GM18873 (cell line): ENCODE results near the gene PTPRC.

Experiments used
- ATAC-seq: cut with Tn5 transposase; IDR thresholded peaks from one replicate; pipeline ENCODE4 v1.9.1; 2021; ENCODE audit warnings: mild to moderate bottlenecking, moderate library complexity, moderate number of reproducible peaks; ENCODE audit not compliant: unreplicated experiment, low FRiP score

PTPRC gene

DNA sequence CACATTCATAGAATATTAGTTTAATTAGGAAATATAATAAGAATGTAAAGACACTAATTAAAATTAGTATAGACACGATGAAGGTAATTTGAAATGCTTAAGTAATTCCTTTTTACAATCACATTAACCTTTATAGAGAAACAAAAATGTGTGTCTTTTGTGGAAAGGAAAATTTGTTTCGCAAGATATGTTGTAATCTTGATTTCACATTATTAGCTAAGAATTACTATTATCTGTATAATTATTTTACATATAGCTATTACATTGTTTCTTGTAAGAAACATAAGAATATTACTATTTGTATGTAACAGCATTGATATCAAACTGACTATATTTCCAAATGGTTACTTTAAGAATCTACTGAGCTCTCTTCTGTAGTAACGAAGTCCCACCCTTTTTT, 111.2 kb downstream of the PTPRC start:
- ATAC-seq: no peak

DNA sequence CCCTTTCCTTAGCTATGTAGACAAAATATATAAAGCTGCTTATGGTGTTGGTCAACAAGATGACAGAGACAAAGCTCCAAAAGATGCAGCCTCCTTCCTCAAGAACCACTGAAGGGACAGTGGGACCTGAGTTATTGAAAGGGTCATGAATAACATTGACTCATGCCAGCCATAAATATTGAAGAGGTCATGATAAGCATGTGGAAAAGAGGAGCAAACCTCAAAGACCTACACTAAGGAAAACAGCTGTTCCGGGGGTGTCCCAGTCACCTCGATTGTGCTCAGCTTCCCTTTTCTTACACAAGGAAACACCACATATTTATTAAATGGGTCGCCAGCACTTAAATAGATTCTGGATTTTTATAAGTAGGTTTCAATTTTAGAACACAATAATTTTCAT, 112.9 kb downstream of the PTPRC start:
- no peak for ATAC-seq

- no peak for ATAC-seq
These were observed 115.8 kb downstream of the PTPRC start for GRCh38 chr1:198754670-198755069.

DNA sequence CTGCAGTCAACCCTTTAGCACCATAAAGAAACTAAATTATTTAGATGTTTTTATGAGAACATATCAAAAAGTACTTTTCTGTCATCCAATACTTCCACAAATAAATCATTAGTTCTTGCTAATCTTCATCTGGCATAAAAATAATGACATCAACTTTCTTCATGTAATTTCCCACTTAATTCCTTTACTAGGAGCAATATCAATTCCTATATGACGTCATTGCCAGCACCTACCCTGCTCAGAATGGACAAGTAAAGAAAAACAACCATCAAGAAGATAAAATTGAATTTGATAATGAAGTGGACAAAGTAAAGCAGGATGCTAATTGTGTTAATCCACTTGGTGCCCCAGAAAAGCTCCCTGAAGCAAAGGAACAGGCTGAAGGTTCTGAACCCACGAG, 116.9 kb downstream of the PTPRC start:
- ATAC-seq: no peak

DNA sequence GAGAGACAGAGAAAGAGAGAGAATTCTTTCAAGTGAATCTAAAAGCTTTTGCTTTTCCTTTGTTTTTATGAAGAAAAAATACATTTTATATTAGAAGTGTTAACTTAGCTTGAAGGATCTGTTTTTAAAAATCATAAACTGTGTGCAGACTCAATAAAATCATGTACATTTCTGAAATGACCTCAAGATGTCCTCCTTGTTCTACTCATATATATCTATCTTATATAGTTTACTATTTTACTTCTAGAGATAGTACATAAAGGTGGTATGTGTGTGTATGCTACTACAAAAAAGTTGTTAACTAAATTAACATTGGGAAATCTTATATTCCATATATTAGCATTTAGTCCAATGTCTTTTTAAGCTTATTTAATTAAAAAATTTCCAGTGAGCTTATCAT, 117.6 kb downstream of the PTPRC start:
- no peak for ATAC-seq

DNA sequence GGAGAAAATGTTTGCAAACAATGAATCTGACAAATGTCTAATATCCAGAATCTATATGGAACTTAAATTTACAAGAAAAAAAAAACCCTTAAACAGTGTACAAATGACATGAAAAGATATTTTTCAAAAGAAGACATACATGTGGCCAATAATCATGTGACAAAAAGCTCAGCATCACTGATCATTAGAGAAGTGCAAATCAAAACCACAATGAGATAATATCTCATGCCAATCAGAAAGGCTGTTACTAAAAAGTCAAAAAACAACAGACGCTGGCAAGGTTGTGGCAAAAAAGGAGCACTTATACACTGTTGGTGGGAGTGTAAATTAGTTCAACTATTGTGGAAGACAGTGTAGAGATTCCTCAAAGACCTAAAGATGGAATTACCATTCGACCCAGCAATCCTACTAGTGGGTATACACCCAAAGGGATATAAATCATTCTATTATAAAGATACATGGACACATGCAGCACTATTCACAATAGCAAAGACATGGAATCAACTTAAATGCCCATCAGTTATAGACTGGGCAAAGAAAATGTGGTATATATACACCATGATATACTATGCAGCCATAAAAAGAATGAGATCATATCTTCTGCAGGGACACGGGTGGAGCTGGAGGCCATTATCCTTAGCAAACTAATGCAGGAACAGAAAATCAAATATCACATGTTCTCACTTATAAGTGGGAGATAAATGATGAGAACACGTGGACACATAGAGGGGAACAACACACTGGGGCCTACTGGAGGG, 123.2 kb downstream of the PTPRC start:
- ATAC-seq: no peak

- no peak for ATAC-seq
These were observed 124.5 kb downstream of the PTPRC start for GRCh38 chr1:198763298-198763714.

GRCh38 chr1:198764748-198765147, 125.9 kb downstream of the PTPRC start:
- no peak for ATAC-seq

DNA sequence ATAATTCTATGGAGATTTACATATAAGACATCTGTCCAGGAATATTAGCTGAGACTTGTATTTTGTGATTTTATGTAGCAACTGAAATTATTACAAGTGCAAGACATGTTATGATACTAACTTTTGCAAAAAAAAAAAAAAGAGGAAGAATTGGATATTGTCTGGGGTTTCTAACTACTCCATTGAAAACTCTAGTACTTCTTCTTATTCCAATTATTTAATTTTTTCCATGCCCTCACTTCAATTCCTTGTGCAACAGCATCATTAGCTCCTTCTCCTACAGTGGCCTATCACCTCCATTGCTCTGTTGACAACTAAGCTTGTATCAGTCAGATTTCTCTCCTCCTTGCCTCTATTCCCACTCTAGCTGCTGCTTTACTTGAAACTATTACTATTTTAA, 126.6 kb downstream of the PTPRC start:
- ATAC-seq: no peak

DNA sequence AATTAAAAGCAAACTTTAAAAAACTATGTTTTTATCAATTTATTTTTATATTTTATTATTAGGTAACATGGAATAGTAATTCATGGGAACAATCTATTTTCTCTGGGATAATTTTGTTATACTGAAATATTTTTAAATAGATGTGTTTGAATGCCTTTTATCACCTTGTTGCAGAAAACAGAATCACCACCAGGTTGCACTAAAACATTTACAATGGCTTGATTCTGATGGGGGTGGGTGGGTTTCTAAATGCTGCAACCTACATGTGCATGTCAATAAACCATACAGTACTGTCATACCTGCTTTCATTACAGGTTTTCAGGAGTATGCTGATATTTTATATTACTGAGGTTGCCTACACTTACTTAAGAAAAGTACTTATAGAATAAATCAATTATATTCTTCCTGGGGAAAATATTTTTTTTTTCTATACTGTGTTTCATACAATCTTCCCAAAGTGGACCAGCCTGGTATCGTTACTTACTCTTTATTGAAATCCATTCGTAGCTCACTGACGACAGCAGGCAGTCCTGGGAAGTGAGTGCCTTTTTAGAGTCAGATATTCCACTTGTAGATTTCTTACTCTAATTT, 132.8 kb downstream of the PTPRC start:
- ATAC-seq: no peak

GRCh38 chr1:198772626-198773025, 133.8 kb downstream of the PTPRC start:
- no peak for ATAC-seq

DNA sequence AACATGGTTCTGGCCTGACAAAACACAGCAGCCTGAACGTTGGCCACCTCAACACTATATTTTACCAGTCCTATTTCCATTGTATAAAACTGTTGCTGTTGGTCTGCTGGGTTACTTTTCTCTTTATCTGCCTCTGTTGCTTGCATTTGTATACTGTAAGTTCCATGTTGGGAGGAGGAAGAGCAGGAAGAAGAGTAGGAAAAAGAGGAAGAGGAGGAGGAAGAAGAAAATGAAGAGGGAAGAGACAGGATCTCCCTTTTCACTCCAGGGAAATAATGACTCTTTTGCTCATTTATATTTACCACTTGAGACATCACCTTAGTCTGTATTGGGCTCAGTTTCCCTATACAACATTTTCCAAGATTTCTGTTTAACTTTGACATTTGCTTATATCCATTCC, 134.2 kb downstream of the PTPRC start:
- no peak for ATAC-seq

GRCh38 chr1:198773523-198773922, 134.7 kb downstream of the PTPRC start:
- no peak for ATAC-seq

GRCh38 chr1:198774421-198774820, 135.6 kb downstream of the PTPRC start:
- no peak for ATAC-seq

DNA sequence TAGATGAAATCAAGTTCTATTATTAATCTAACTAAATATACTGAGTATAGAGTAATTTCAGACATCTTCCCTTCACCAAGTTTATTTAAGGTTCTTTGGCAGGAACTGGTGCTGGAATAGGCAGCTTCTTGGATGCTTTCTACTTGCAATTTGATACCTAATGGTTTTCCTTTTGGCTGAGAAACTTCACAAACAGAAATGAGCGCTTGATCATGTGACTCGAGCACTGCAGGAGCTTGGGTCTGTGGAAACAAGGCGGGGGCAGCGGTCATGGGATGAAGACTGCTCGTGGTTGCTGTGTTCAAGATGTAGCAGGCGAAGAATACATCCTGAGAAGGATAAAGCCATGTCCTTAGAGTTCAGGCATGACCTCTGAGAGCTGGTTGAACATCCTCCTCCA, 136.8 kb downstream of the PTPRC start:
- no peak for ATAC-seq

DNA sequence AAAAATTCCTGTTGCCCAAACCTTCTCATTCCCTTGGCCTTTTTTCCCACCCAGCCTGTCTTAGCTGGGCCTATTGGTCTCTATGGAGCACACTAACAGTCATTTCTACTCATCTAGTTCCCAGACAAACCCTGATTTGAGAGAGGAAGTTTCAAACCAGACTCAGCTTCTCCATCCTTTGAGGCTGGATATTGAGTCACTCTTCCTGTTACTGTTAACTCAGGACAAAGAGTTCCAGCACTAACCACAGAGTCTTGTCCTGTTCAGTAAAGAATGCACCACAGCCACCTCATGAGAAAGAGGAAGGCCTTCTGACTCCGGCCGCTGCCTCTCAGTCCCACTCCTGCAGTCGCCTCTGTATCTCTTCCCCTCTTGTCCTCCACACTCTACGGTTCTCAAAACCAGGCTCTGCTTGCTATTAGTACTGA, 137.8 kb downstream of the PTPRC start:
- ATAC-seq: no peak

DNA sequence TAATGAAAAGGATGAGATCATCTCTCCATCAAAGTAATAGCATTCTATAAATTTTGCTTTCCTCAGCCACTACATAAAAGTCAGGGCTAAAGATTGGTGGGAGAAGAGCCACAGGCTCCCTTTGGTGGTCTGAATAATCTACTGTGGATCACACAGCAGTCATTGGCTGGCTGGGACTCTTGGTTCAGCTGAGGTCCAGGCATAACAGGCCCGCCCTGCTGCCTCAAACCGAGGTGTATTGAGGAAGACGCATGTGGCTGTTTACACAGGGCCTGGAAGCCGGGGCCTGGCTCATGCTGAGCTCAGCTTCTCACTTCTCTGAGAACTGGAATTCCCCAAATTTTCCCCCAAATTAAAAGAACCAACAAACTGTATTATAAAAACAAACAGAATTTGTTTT, 139.2 kb downstream of the PTPRC start:
- ATAC-seq: no peak

GRCh38 chr1:198780376-198780775, 141.5 kb downstream of the PTPRC start:
- ATAC-seq: no peak

DNA sequence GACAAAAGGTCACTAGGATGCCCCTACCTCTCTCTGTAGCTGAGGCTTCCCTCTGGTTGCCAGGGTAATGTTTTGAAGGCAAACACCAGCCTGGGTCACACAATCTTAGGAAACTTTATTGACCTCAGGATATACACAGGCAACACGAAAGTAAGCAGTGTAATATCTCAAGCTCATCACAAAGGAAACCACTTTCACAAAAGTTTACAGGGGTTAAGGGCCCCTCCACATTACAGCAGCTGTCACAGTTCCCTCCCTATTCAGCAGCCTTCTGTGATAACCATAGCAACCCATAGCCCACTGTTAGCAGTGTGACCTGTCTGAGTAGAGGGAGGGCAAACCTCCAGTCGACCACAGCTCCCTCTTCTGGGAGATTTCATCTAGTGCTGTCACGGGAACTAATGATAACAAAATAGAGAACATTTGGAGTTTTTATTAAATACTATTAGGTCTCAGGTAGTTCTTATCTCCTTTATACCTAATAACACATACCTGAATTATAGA, 149.8 kb downstream of the PTPRC start:
- ATAC-seq: peak; percentile 59

GRCh38 chr1:198793714-198794113, 154.9 kb downstream of the PTPRC start:
- no peak for ATAC-seq

- no peak for ATAC-seq
These were observed 155.7 kb downstream of the PTPRC start for GRCh38 chr1:198794498-198794897.

DNA sequence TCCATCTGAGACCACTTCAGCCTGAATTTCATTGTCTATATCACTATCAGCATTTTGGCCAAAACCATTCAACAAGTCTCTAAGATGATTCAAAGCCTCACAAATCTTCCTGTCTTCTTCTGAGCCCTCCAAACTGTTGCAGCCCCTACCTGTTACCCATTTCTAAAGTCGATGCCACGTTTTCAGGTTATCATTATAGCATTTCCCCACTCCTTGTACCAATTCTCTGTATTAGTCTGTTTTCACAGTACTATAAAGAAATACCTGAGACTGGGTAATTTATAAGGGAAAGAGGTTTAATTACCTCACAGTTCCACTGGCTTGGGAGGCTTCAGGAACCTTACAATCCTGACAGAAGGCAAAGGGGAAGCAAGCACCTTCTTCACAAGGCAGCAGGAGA, 158.8 kb downstream of the PTPRC start:
- ATAC-seq: no peak
